Renal pelvis (tissue), 4 donors: ENCODE measurements around the gene GIMAP4. TPM values are rescaled to one million over a fixed set of nuclear protein-coding genes. Genes with fewer than 3 reads are reported as not detected.
"Not testable (repeated sequence)": the region's sequence is repeated elsewhere in the genome, so short reads cannot be mapped to it uniquely, and the experiment has no call there.

Experiments
- DNase-seq: peaks from one replicate; pipeline ENCODE4 v3.0.0-alpha.2; 2013
- polyA plus RNA-seq, 3 donors: library from polyadenylated mRNA; unstranded; fragments of 120-200 nt; gene quantifications; one replicate each; pipeline ENCODE4 v1.2.1, GENCODE V29; 2013; ENCODE audit not compliant: insufficient read length in 3 of 3

GIMAP4 gene
- polyA plus RNA-seq, 3 donors, result 20.4 to 24.8 (median 22.3) TPM

DNA sequence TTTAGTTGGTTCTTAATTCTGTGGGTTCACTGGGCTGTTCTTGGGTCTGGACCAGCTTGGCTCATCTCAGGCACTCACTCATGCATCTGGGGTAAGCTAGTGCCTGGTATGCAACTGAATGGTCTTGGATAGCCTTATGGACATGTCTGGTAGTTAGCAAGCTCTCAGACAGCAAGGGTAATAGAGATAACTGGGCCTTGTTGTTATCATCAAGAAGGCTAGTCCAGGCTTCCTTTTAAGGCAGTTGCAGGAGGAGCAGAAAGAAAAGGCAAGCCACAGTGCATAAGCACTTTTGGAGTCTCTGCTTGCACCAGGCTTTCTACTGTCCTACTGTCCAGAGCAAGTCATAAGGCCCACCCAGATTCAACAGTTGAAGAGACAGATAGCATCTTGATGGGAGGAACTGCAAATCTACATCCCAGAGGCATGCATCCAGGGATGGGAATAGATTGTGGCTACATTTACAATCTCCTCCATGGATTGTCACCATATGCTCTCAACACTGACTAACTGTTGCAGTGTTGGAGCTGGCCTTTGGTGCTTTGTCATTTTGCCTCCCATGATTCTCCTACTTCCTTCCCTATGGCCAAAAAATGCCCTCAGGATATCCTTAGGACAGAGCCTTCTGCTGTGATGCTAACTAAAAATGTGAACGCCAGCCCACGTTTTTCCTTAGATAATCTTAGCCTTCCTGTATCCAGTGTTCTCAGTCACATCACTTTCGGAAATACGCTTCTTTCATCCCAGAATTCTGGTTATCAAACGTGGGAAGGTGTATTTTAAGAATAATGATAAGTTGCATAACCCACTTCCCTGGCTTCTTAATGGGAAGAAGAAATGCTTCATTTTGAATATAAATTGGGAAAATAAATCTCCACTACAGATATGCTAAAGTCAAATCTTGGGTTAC is 3.6 kb downstream of the GIMAP4 start:
- DNase-seq, result no peak

DNA sequence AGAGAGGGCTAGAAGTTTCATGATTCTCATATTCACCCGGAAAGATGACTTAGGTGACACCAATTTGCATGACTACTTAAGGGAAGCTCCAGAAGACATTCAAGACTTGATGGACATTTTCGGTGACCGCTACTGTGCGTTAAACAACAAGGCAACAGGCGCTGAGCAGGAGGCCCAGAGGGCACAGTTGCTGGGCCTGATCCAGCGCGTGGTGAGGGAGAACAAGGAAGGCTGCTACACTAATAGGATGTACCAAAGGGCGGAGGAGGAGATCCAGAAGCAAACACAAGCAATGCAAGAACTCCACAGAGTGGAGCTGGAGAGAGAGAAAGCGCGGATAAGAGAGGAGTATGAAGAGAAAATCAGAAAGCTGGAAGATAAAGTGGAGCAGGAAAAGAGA is 5.3 kb downstream of the GIMAP4 start:
- DNase-seq, result no peak

DNA sequence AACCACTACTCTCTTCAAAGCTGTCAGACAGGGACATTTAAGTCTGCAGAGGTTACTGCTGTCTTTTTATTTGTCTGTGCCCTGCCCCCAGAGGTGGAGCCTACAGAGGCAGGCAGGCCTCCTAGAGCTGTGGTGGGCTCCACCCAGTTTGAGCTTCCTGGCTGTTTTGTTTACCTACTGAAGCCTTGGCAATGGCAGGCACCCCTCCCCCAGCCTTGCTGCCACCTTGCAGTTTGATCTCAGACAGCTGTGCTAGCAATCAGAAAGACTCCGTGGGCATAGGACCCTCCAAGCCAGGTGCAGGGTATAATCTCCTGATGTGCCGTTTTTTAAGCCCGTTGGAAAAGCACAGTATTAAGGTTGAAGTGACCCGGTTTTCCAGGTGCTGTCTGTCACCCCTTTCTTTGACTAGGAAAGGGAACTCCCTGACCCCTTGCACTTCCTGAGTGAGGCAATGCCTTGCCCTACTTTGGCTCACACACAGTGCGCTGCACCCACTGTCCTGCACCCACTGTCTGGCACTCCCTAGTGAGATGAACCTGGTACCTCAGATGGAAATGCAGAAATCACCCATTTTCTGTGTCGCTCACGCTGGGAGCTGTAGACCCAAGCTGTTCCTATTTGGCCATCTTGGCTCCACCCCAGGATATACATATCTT is 12.9 kb downstream of the GIMAP4 start:
- DNase-seq, result not testable (repeated sequence)

DNA sequence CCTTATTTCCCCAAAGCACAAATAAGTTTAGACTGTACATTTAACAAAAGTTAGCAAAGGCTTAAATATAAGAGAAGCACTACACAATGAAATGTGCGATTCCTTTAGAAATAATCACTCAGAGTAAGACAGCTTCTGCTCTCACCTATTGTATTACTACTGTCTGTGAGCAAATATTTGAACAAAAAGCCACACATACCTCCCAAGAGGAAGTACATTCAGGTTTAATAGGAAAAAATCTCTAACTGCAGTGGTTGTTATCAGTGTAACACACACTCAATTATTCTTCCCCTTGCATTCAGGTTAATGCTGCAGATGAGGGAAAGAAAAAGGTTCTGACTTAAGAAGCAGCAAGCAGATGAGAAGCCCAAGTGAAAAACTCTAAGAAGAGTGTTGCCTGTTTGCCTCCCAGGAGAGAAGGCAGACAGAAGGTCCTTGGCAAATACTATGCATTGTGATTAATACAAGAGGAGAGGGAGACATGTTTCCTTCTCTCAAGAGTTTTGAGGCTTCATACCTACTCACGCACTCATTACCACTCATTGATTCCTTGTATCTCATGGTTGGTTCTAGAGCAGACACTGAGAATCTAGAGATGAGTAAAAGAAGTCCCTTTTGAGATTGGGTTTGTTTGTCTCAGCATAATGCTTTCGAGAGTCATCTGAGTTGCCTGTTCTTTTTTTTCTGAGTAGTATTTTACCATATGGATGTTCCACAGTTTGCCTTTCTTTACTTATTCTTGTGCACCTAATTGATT is 13.6 kb downstream of the GIMAP4 start:
- DNase-seq, result no peak

DNA sequence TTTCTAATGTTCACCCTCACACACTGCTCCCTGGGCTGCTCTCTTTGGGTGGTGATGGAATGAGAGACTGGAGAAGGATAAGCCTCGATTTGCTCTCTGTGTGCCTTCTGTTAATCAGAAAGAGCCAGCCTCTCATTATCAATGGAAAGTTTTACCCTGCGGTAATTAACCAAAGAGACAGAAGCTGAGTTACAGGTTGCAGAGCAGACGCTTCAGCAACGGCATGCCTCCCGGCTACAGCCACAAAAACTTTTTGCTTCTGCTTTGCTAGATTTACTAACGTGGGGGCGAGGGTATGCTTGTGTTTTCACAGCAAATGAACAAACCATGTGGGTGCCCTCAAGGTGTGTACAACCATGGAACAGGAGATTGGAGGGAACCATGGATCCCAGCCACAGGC is 18.0 kb downstream of the GIMAP4 start:
- no peak for DNase-seq

DNA sequence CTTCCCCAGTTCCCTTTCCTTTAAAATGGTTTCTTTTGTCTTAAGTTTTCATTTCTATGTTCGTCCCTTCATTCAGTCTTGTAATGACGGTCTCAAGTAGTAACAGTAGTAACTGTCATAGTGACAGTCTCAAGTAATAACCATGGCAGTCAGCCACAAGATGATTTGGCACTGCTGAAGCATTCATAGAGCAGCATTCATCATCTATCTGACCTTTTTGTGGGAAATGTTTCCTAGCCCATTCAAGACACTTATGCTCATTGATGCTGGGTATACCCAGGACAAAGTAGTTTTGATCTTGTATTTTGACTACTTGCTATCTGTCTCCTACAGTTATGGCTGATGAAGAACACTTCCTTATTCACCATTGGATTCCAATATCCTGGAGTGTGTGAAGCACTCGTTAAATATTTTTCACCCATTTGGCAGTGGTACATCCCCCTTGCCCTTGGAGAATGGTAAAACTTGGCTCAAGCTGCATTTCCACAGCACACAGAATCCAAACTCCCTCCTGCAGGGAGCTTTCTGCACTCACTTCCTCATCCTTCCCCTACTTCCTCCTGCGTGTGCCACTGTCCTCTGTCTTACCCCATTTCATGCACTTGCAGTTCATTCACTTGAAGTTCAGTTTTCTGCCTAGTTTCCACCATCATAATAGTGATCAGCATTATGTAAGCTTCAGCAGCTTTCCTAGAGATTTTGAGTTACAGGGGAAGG is 19.0 kb downstream of the GIMAP4 start:
- DNase-seq, result no peak

DNA sequence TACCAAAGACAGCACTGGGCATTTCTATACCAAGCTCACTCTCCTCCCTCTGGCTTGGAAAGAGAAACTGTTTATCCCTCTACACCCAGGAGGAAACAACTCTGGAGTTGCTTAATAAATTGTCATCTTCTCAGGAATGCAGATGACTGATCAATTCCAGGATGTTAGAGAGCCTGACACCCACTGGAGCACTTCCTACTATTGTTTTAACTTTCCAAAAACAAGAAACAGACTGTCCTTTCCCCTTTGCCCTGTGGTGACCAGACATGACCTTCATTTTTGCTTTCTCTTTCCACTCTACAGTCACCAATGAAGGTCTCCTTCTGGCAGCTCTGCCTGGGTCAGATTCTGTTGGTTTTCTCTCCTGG is 19.6 kb downstream of the GIMAP4 start:
- peak; percentile 4 for DNase-seq

DNA sequence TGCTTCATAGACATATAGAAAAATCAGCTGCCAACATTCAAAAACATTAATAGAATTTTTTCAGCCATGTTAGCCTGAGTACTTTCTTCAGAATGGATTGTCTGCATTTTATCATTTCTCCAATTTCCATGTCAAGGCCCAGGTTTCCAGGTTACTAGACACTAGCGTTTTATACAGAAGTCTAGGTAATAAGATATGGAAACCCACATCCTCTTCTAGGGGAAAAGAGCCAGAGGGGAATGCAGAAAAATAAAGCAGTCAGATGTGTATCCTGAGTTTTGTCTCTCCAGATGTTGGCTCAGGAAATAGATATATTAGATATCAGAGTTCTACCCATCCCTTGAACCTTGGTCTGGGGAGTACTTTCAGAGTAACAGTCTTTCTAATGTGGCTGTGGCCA is 20.4 kb downstream of the GIMAP4 start:
- no peak for DNase-seq

DNA sequence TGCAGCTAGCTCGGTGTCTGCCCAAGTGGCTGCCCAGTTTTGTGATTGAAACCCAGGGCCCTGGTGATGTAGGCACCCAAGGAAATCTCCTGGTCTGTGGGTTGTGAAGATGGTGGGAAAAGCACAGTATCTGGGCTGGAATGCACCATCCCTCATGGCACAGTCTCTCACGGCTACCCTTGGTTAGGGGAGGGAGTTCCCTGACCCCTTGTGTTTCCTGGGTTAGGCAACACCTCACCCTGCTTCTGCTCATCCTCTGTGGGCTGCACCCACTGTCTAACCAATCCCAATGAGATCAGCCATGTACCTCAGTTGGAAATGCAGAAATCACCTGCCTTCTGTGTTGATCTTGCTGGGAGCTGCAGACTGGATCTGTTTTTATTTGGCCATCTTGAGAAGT is 27.6 kb downstream of the GIMAP4 start:
- no peak for DNase-seq

DNA sequence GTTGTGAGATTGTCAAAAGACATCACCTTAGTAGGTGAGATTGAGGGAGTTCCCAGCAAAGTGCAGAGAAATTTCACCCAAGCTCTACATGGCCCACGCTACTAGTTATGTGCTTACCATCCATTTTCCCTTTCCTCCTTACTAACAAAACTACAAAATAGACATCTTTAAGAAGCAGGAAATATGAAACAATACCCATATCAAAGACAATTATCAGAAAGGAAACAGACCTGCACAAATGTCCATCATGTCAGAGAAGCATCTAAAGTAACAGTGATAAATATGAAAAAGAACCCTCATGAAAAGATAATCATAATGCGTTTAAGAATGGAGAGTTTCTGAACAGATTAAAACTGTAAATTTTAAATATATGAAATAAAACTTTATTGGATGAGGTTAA is 28.2 kb downstream of the GIMAP4 start:
- no peak for DNase-seq

DNA sequence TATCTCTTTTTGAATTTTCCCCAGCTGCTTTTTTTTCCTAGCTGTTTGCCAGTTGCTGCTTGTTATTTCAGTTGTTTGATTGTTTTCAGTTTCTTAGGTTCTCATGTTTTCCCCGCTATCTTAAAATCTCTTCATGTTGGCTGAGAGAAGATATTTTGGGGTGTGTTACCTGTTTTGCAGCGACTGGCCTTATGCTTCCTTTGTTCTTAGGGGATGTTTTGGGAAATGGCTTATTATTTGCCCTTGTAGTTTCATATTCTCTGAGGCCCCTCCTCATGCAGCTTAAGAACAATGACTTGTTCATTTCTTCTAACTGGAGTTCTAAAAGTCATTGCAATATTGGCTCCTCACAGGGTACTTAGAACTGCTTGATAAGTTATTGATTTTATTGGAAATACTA is 36.4 kb downstream of the GIMAP4 start:
- DNase-seq, result not testable (repeated sequence)

DNA sequence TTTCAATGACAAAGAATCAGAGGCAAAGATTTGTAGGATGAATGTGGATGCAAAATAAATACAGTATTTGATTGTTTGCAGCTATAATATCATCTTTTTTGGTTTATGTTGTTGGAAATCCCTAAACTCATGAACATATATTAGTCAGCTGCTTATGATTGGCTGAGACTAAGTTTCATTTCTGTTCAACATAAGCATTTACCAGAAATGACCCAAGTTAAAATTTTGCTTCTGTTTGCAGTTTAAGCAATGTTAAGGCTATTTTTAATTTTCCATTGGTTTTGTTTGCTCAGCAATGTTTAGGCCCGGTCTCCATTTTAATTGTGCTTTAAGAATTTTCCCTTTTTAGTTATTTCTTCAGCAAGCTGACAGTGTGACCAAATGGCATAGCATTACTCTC is 43.0 kb downstream of the GIMAP4 start:
- DNase-seq, result no peak

DNA sequence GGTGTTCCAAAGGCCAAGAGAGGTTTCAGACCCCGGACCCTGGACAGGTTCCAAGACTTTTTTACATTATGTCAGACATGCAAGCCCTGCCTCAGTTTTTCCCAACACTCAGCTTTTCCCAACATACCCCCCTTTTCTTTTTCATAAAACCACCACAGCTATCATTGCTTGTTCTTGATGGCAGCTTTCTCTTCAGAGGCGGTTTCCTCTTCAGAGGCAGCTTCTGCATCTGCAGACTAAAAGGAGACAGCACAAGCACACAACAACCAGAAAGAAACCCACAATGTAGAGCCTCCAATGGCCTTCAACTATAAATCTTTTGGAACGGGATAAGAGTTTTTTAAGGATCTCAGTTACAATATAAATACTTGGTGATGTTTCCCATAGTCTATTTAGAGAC is 45.7 kb downstream of the GIMAP4 start:
- DNase-seq, result no peak

DNA sequence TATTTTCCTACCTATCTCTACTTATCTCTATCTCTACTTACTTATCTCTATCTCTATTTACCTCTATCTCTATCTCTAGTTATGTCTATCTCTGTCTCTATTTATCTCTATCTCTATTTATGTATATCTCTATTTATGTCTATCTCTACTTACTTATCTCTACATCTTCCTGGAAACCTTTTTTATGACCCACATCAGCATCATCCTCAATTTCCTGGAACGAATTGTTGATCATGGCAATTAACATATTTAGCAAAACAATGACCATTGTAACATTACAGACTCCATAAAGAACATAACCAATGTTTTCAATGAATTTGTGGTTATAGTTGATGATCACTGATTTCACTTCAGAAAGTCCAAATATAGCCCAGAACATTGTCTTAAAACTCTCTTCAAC is 46.7 kb downstream of the GIMAP4 start:
- DNase-seq, result no peak

DNA sequence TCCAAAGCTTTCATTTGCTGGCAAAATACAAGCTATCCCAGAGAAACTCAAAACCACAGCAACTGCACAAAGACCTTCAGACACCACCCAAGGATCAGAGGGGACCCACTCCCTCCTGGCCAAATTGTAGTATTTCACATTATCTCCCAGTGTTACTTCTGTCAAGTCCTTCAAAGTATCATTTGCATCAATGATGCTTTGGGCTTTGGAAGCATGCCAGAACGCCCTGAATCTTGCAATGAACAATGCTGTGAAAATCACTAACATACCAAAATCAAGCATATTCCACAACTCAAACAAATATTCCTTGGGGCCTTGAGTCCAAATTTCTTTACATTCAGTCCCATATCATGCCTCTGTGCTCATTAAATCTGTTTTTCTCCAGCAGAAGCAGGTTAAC is 47.2 kb downstream of the GIMAP4 start:
- DNase-seq, result not testable (repeated sequence)

DNA sequence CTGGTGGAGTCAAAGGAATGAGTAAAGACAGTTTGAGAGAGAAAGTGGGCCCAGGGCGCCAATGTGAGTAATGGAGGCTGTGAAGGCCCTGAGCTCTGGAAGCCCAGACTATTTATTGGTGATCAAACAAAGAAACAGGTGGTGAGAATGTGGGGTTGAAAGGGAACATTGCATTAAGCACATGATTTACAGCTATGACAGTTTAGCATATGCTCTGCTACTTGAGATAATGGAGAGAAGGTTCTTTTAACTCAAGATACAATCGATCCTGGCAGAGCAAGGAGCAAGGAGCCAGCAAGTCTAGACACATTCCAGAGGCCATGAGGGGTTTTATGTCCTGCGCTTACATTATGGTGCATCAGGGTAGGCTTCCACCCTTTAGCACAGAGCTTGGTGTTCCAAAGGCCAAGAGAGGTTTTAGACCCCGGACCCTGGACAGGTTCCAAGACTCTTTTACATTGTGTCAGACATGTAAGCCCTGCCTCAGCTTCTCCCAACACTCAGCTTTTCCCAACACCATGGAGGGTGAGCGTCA is 48.1 kb downstream of the GIMAP4 start:
- not testable (repeated sequence) for DNase-seq

DNA sequence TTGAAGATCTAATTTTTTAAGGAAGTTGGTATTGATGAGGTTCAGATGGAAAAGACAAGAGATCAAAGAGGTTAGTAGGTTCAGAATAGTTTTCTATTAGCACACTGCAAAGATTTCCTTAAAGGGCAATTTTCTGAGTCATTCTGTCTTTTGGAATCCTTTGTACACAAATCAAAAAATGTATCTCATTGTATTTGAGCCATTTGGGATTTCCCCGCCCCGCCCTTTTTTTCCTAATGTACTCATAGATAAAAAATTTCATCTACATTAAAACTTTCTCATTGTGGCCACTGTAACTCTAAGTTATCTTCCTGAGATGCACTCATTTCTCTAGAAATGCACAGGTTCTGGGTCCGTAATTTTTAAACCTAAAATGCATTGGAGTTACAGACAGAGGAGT is 52.9 kb downstream of the GIMAP4 start:
- DNase-seq, result no peak

DNA sequence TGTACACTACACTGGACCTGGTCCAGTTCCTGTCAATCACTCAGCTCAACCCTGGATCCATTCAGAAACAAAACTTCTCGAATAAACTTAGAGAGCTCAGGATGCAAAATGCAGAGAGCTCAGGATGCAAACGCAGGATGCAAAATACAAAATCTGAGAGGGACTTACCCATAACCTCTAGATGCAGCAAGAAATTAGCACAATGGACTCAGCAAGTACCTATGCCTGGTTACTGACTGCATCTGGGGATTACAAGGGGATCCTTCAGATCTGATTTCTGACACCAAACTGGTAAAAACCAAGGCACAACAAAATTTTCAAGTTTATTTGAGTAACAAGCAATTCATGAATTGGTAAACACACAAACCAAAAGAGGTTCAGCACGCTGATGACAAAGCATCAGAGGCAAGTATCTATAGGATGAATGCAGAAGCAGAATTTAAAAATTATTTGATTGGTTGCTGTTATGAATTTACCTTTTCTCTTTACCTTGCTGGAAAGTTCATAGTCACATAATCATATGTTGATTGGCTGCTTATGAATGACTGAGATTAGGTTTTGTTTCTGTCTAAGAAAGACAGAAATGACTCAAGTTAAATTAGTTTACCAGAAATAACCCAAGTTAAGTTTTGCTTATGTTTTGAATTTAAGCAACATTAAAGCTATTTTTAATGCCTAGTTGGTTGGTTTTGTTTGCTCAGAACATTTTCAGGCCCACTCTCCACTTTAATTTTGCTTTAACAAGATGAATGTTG is 53.6 kb downstream of the GIMAP4 start:
- no peak for DNase-seq

DNA sequence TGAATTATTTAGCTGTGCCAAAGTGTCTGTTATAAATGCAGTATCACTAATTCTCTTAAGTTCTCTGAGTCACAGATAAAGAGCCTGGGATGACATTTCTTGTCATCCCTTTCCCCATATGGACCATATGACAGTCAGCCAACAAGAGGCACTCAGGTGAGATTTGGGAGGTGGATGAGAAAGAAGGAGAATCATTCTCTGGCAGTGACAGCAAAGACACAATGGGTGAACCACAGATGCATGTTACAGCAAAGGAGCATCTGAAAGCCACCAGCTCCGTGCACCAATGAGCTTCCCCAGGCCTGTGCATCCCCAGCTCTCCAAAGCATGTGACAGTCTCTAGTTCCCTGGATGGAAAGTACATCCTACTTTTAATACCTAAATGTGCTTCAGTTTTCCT is 54.2 kb downstream of the GIMAP4 start:
- DNase-seq, result no peak
